Activated CD4-positive, alpha-beta memory T cell treated with anti-CD3 and anti-CD28 coated beads, Interleukin-2, amount 10 ng/mL, durations not matched to agents 7 days and 5 days (primary cell): ENCODE data around the gene PTAFR. TPM values are rescaled to one million over a fixed set of nuclear protein-coding genes. Genes with fewer than 3 reads are reported as not detected.

Experiments used
- CTCF ChIA-PET: fragments of 350-600 bp; sonication (Branson Sonifier 250); formaldehyde crosslinking; loops from one replicate; lab custom pipeline; 2021; ENCODE audit warnings: antibody characterized with exemption, inconsistent platforms; lab: Charles Lee
- POLR2A ChIA-PET: fragments of 350-600 bp; sonication (Branson Sonifier 250); formaldehyde crosslinking; loops from one replicate; lab custom pipeline; 2021; ENCODE audit warnings: antibody characterized with exemption; lab: Charles Lee
- DNase-seq: peaks from one replicate; pipeline ENCODE4 v3.0.0-alpha.2; 2020
- H3K27ac Mint-ChIP-seq: one replicate; pipeline ENCODE4 v1.8.0; 2021; ENCODE audit warnings: mild to moderate bottlenecking, mixed read lengths
- H3K27me3 Mint-ChIP-seq: one replicate; pipeline ENCODE4 v1.8.0; 2021; ENCODE audit warnings: mixed read lengths
- H3K36me3 Mint-ChIP-seq: one replicate; pipeline ENCODE4 v1.8.0; 2021; ENCODE audit warnings: low read depth, mixed read lengths
- H3K4me1 Mint-ChIP-seq: one replicate; pipeline ENCODE4 v1.8.0; 2021; ENCODE audit warnings: mixed read lengths
- H3K4me3 Mint-ChIP-seq: one replicate; pipeline ENCODE4 v1.8.0; 2021; ENCODE audit warnings: mild to moderate bottlenecking, mixed read lengths
- H3K9me3 Mint-ChIP-seq: one replicate; pipeline ENCODE4 v1.8.0; 2021; ENCODE audit warnings: mixed read lengths
- total RNA-seq, 2 experiments: library from RNA; stranded (reverse); gene quantifications; one replicate each; pipeline ENCODE4 v1.2.3, GENCODE V29; 2021

The PTAFR gene
- total RNA-seq, 2 experiments from 2014 or later: 0.23 to 0.38 TPM

- Mint-ChIP-seq H3K9me3 (peaks cover 2% of the 10 kb centered on the region), H3K4me1 (peaks cover 7% of the 10 kb centered on the region), H3K27me3 (peaks cover 60% of the 10 kb centered on the region), H3K4me3 (no peak overlapping the region), H3K27ac (no peak overlapping the region), H3K36me3 (no peaks in the 10 kb centered on the region)
- ChIA-PET CTCF (no interaction called here), POLR2A (no interaction called here)
- DNase-seq: no peak
Measured at GRCh38 chr1:28136169-28136921, 40.1 kb downstream of the PTAFR start.

GRCh38 chr1:28135371-28136168 lies 40.9 kb downstream of the PTAFR start:
- ChIA-PET POLR2A (no interaction called here), CTCF (no interaction called here)
- H3K36me3 Mint-ChIP-seq: no peaks in the 10 kb centered on the region
- peaks cover 65% of the 10 kb centered on the region for H3K27me3 Mint-ChIP-seq
- no peak overlapping the region for H3K27ac Mint-ChIP-seq
- no peak overlapping the region for H3K4me3 Mint-ChIP-seq
- H3K4me1 Mint-ChIP-seq: peaks cover 7% of the 10 kb centered on the region
- no peak for DNase-seq
- H3K9me3 Mint-ChIP-seq: peaks cover 2% of the 10 kb centered on the region

GRCh38 chr1:28134651-28135207 lies 41.8 kb downstream of the PTAFR start:
- CTCF ChIA-PET: no interaction called here
- DNase-seq: no peak
- POLR2A ChIA-PET: no interaction called here
- Mint-ChIP-seq H3K4me3 (no peak overlapping the region), H3K36me3 (no peaks in the 10 kb centered on the region), H3K9me3 (peaks cover 2% of the 10 kb centered on the region), H3K27me3 (peaks cover 67% of the 10 kb centered on the region), H3K4me1 (peaks cover 7% of the 10 kb centered on the region), H3K27ac (no peak overlapping the region)

- POLR2A ChIA-PET: no interaction called here
- Mint-ChIP-seq H3K36me3 (no peaks in the 10 kb centered on the region), H3K4me3 (no peak overlapping the region), H3K9me3 (peaks cover 2% of the 10 kb centered on the region), H3K27ac (no peak overlapping the region), H3K4me1 (peaks cover 5% of the 10 kb centered on the region), H3K27me3 (peaks cover 64% of the 10 kb centered on the region)
- DNase-seq: no peak
- CTCF ChIA-PET: no interaction called here
Measured at GRCh38 chr1:28132171-28133167, 44.0 kb downstream of the PTAFR start.

GRCh38 chr1:28130901-28131300 lies 45.6 kb downstream of the PTAFR start:
- ChIA-PET POLR2A (no interaction called here), CTCF (no interaction called here)
- H3K27me3 Mint-ChIP-seq: peaks cover 61% of the 10 kb centered on the region
- DNase-seq: no peak
- peaks cover 5% of the 10 kb centered on the region for H3K4me1 Mint-ChIP-seq
- no peak overlapping the region for H3K4me3 Mint-ChIP-seq
- no peaks in the 10 kb centered on the region for H3K36me3 Mint-ChIP-seq
- peaks cover 2% of the 10 kb centered on the region for H3K9me3 Mint-ChIP-seq
- no peak overlapping the region for H3K27ac Mint-ChIP-seq

GRCh38 chr1:28129150-28129549 lies 47.3 kb downstream of the PTAFR start:
- no peak overlapping the region for H3K27ac Mint-ChIP-seq
- DNase-seq: no peak
- no peak overlapping the region for H3K4me3 Mint-ChIP-seq
- H3K36me3 Mint-ChIP-seq: no peaks in the 10 kb centered on the region
- ChIA-PET CTCF (interaction anchor here (1.0 kb wide), 1 partner anchor 20 kb away, joined by 3 read pairs; no protein-coding TSS in a partner anchor), POLR2A (no interaction called here)
- H3K27me3 Mint-ChIP-seq: peaks cover 57% of the 10 kb centered on the region
- H3K4me1 Mint-ChIP-seq: peaks cover 5% of the 10 kb centered on the region
- H3K9me3 Mint-ChIP-seq: peaks cover 2% of the 10 kb centered on the region

GRCh38 chr1:28127617-28128257 lies 48.8 kb downstream of the PTAFR start:
- Mint-ChIP-seq H3K27me3 (peaks cover 52% of the 10 kb centered on the region), H3K4me3 (no peak overlapping the region), H3K9me3 (peaks cover 2% of the 10 kb centered on the region), H3K36me3 (no peaks in the 10 kb centered on the region), H3K4me1 (peaks cover 5% of the 10 kb centered on the region), H3K27ac (no peak overlapping the region)
- POLR2A ChIA-PET: no interaction called here
- no peak for DNase-seq
- CTCF ChIA-PET: no interaction called here

GRCh38 chr1:28126783-28127490 lies 49.6 kb downstream of the PTAFR start:
- Mint-ChIP-seq H3K4me3 (no peak overlapping the region), H3K27ac (no peak overlapping the region), H3K36me3 (no peaks in the 10 kb centered on the region), H3K4me1 (peaks cover 5% of the 10 kb centered on the region), H3K27me3 (peaks cover 52% of the 10 kb centered on the region), H3K9me3 (no peaks in the 10 kb centered on the region)
- POLR2A ChIA-PET: no interaction called here
- DNase-seq: no peak
- CTCF ChIA-PET: no interaction called here

GRCh38 chr1:28126212-28126611 lies 50.3 kb downstream of the PTAFR start:
- CTCF ChIA-PET: interaction anchor here (0.7 kb wide), 1 partner anchor 183 kb away, joined by 4 read pairs; no protein-coding TSS in a partner anchor
- DNase-seq: no peak
- POLR2A ChIA-PET: no interaction called here
- peaks cover 5% of the 10 kb centered on the region for H3K4me1 Mint-ChIP-seq
- H3K27me3 Mint-ChIP-seq: peaks cover 52% of the 10 kb centered on the region
- no peak overlapping the region for H3K4me3 Mint-ChIP-seq
- H3K9me3 Mint-ChIP-seq: no peaks in the 10 kb centered on the region
- no peaks in the 10 kb centered on the region for H3K36me3 Mint-ChIP-seq
- no peak overlapping the region for H3K27ac Mint-ChIP-seq

- CTCF ChIA-PET: no interaction called here
Measured at GRCh38 chr1:28123461-28123961, 53.0 kb downstream of the PTAFR start.

GRCh38 chr1:28122183-28122582 lies 54.3 kb downstream of the PTAFR start:
- Mint-ChIP-seq H3K4me1 (no peaks in the 10 kb centered on the region), H3K9me3 (no peaks in the 10 kb centered on the region), H3K36me3 (no peaks in the 10 kb centered on the region), H3K27ac (no peak overlapping the region), H3K27me3 (peaks cover 40% of the 10 kb centered on the region), H3K4me3 (no peak overlapping the region)
- POLR2A ChIA-PET: interaction anchor here (0.7 kb wide), 1 partner anchor 175 kb away, joined by 3 read pairs; no protein-coding TSS in a partner anchor
- DNase-seq: no peak
- CTCF ChIA-PET: no interaction called here

More at GRCh38 chr1:28123461-28123961, 53.0 kb downstream of the PTAFR start:
- no peaks in the 10 kb centered on the region for H3K36me3 Mint-ChIP-seq
- H3K27me3 Mint-ChIP-seq: peaks cover 45% of the 10 kb centered on the region
- H3K9me3 Mint-ChIP-seq: no peaks in the 10 kb centered on the region
- peaks cover 5% of the 10 kb centered on the region for H3K4me1 Mint-ChIP-seq
- no peak overlapping the region for H3K4me3 Mint-ChIP-seq
- no peak for DNase-seq
- H3K27ac Mint-ChIP-seq: no peak overlapping the region
- POLR2A ChIA-PET: no interaction called here
